ENCODE results near the gene VILL.
"Not testable (repeated sequence)": the region's sequence is repeated elsewhere in the genome, so short reads cannot be mapped to it uniquely, and the experiment has no call there.

VILL gene

DNA sequence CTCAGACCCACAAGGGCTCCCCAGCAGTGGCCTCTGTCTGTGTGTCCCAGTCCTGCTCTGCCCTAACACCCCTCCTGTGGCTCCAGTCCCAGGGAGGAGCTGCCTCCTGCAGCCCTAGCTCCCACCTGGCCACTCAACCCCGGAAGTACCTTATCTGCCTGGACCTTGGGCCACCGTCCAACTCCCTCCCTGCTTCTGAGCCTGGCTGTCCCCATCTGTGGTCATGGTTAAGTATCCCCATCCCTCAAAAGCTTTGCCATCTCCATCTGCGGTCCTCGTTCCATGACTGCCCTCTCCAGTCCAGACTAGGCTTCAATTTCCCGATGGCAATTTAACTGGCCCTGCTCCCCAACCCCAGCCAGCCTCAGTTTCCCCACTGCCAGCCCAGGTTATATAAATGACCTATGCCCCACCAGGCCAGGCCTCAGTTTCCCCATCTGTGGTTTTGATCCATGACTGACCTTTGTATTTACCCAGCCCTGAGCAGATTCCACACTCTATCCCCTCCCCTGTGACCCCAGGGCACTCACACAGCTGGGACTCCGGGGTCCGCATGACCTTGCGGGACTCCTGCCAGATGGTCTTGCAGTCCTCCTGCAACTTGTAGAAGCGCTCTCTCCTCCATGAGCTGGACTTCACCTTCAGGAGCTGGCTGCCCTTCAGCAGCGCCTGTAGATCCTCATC lies 29.2 kb downstream of the VILL start:
- peak; percentile 0 for DNase-seq

DNA sequence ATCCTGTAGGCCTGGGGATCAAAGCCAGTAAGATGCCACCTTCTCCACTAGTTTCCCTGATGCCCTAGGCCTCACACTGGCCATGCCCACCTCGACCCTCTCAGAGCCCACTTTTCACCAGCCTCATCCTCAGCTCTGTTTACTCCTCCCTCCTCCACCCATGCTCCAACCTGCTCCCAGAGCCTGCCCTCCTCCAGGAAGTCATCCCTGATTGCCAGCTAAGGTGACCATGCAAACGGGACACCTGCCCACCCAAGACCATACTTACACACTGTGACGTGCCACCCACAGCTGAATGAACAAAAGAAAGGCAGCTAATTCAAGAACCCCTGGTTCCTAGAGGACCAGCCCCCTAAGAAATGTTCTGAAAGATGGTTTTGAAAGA lies 29.7 kb downstream of the VILL start:
- no peak for DNase-seq

GRCh38 chr3:38021196-38021595 lies 30.6 kb downstream of the VILL start:
- no peak for DNase-seq

GRCh38 chr3:38022301-38022700 lies 31.7 kb downstream of the VILL start:
- DNase-seq = no peak

DNA sequence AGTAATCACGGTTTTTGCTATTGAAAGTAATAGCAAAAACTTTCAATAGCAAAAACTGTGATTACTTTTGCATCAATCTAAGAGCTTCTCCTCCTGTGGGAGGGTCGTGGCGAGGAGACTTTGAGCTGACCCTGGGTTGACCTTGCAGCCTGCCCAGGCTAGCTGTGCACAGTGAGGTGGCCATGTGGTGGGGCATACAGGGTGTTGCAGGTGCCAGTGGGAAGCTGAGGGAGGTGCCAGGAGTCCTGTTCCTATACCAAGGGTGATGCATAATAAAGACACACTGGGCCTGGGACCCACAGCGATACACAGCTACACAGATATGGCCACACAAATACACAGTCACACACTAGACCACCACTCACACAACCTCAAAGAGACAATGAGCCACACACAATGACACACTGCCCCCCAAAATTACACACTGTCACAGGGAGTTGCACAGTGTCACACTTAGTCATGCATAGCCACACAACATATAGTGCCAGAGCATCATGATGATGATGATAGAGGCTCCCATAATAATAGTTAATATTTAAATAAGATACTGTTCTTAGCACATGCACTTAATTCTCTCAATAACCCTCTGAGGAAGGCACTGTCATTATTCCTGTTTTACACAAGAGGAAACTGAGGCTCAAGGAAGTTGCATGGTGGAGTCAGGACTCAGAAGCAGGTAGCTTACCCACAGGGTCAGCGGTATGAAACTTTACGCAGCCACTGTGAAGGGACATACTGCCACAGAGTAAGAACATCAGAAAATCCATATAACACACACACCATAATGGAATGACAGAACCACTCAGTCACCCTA lies 32.5 kb downstream of the VILL start:
- no peak for DNase-seq

GRCh38 chr3:38026856-38027255 lies 36.3 kb downstream of the VILL start:
- no peak for DNase-seq

GRCh38 chr3:38027466-38028465 lies 37.2 kb downstream of the VILL start:
- DNase-seq = no peak

- no peak for DNase-seq
These were observed 38.2 kb downstream of the VILL start for GRCh38 chr3:38028621-38029361.

DNA sequence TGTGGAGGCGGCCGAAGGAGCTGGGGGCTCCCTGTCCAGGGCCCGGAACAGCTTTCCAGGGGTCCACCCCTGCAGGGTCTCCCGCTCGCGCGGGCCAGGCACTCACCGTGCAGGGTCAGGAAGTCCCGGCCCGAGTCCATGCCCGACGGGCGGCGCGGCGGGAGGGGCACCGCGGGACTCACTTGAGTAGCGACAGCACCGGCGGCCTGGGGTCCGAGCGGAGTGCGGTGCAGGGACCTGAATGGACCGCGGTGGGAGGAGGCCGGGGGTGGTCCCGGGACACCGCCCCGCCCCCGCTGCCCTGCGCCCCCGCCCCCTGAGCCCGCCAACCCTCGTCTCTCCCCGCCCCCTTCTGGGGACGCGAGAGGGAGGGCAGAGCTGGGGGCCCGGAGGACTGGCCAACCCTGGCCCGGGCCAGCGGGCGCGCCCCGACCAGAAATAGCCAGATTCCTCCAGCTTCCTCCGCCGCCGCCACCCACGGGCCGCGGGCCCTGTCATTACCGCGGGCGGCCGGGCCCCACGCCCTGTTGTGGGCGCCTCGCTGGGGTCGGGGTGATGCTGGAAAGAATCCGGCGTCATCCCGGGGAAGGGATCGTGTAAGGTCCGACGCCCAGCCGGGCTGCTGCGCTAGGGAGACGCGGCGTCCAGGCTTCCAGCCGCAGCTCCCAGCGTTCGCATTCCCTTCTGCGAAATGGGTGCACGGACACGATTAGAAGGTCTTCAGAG lies 39.0 kb downstream of the VILL start, which contains the start of gene PLCD1:
TSS of gene PLCD1 (minus strand) at position 243 of the 726 bp plus-strand sequence. CDS start at position 140, 103 bp downstream.
- DNase-seq = peak; percentile 60

- no peak for DNase-seq
These were observed 39.8 kb downstream of the VILL start for GRCh38 chr3:38030126-38031021.

GRCh38 chr3:38031022-38031994 lies 40.7 kb downstream of the VILL start:
- DNase-seq = peak; percentile 76

DNA sequence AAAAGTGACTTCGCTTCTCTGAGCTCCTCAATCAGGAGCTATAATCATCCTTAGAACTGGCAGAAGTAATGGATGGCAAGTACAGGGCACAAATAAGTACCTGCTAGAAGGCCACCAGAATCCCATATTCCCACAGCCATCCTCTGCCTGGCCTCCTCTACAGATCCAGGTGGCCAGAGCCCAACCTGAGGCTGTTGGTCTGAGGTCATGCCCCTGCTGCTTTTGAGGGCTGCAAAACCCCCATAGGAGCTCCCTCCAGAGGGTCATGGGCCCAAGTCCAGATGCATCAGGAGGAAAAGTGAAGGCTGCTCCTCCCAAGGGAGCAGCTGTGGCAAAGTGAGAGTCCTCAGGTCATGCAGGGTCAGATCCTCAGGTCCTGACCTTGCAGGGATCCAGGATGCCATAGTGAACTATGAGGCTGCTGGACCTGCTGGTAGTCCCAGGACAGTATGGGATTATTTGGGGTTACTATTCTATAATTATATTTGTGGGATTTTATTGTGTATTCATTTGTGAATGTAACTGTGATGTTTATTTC lies 41.8 kb downstream of the VILL start:
- no peak for DNase-seq

DNA sequence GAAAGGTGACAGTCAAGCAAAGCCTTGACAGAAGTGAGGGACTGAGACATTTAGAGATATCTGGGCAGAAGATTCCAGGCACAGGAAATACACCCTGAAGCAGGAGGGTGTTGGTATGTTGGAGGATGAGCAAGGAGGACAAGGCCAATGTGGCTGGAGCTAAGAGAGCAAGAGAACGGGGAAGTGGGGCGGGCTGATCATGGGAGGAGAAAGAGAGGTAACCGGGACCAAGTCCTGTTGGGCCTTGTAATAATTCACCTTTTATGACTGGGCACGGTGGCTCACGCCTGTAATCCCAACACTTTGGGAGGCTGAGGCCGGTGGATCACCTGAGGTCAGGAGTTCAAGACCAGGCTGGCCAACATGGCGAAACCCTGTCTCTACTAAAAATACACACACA lies 43.0 kb downstream of the VILL start:
- DNase-seq = not testable (repeated sequence)

- not testable (repeated sequence) for DNase-seq
These were observed 43.7 kb downstream of the VILL start for GRCh38 chr3:38034335-38034734.

- DNase-seq = no peak
These were observed 45.7 kb downstream of the VILL start for GRCh38 chr3:38036286-38036685.

DNA sequence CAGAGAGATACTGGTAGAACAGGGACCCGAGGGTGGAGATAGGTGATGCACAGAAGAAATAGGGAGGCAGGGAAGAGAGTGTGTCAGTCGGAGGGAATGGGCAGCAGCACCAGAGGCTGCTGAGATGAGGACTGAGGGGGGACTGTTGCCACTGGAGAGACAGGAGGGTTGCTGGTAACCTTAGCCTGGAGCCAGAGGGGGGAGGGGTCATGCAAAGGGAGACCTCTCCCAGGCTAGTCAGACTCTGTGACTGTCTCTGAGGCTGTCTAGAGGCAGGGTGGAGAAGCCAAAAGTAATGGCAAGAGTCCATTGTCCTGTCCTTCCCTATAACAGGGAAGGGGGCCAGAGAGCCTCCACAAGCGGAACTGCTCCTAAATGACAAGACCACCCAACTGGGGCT lies 46.3 kb downstream of the VILL start:
- no peak for DNase-seq

GRCh38 chr3:38038447-38038911 lies 47.9 kb downstream of the VILL start:
- DNase-seq = peak; percentile 42

DNA sequence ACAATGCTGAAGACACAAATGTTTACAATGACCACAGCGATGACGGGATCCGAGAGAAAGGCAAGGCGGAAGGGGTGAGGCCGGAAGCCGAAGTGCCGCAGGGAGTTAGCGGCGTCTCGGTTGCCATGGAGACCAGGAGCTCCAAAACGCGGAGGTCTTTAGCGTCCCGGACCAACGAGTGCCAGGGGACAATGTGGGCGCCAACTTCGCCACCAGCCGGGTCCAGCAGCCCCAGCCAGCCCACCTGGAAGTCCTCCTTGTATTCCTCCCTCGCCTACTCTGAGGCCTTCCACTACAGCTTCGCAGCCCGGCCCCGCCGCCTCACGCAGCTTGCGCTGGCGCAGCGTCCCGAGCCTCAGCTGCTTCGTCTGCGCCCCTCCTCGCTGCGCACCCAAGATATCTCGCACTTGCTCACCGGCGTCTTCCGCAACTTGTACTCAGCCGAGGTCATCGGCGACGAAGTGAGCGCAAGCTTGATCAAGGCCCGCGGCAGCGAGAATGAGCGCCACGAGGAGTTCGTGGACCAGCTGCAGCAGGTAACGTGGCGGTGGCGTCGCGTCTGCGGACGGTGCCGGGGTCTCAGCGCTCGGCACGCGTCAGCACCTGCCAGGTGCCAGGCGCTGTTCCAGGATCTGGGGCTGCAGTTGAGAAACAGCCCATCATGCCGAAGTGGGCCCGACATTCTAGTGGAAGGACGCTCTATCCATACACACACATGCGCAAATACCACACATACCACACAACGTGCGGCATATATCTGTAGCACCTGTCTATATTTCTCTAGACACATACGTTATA lies 48.7 kb downstream of the VILL start, which contains the start of gene DLEC1:
TSS of gene DLEC1 (plus strand) at position 108 of the 798 bp plus-strand sequence. CDS start at position 126, 18 bp downstream.
- DNase-seq = peak; percentile 89

Data from CD4-positive, alpha-beta T cell treated with Interleukin-6 for 4 hours (primary cell).